Mesenteric fat pad (tissue), 1 donor: Measurements from ENCODE around the gene ZNF512B. TPM values are rescaled to one million over a fixed set of nuclear protein-coding genes. Genes with fewer than 3 reads are reported as not detected.
"Not testable (repeated sequence)": the region's sequence is repeated elsewhere in the genome, so short reads cannot be mapped to it uniquely, and the experiment has no call there.

Experiments
- DNase-seq: peaks from one replicate; pipeline ENCODE4 v3.0.0-alpha.2; 2020; ENCODE audit warnings: low spot score
- total RNA-seq: library from RNA; stranded (reverse); fragmentation: NEBNext Ultra II Directional; extraction: Animal tissue kit (Norgen Biotek cat#: 25700); gene quantifications from one replicate; pipeline ENCODE4 v1.2.1, GENCODE V29; 2021
- donor health status: DM: yes; HTN: yes; CAD: no.

ZNF512B gene
- total RNA-seq, 1 donor from 2014 or later, result 18.7 TPM

DNA sequence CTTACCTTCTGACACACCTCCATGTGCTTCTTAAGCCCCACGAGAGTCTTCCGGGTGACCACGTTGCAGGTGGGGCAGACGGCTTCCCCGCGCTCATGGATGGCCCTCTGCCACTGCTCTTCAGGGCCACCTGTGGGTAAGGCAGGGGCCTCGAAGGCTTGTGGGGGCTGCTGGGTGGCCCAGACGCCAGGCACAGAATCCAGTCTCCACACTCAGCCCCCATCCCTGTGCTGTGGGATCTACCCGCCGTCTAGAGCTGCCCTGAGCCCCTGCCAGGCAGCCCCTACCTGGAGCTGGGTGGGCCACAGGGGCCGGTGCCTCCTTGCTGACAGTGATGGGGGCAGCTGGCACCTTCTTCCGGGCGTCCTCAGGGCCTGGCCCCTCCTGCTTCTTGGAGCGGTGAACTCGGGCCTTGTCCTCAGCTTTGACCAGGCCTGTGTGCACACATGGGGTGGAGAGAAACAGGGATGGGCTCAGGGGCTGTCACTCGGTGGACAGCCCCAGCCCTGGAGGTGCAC lies 5.9 kb downstream of the ZNF512B start:
- no peak for DNase-seq

DNA sequence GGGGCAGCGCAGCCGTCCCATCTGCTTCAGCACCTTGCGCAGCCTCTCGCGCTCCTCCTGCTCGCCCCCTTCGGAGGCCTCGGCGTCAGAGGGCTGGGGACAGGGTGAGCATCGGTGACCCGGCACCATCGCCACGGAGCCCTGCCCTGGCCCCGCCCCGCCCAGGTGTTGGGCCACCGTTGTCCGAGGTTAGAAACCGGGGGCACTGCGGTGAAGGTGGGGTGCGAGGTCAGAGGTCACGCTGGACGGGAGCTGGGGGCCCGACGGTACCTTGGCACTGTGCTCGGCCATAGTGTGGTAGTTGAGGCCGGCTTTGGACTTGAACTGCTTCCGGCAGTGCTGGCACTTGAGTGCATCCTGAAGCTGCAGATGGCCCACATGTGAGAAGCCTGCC lies 6.4 kb downstream of the ZNF512B start:
- DNase-seq, result no peak

DNA sequence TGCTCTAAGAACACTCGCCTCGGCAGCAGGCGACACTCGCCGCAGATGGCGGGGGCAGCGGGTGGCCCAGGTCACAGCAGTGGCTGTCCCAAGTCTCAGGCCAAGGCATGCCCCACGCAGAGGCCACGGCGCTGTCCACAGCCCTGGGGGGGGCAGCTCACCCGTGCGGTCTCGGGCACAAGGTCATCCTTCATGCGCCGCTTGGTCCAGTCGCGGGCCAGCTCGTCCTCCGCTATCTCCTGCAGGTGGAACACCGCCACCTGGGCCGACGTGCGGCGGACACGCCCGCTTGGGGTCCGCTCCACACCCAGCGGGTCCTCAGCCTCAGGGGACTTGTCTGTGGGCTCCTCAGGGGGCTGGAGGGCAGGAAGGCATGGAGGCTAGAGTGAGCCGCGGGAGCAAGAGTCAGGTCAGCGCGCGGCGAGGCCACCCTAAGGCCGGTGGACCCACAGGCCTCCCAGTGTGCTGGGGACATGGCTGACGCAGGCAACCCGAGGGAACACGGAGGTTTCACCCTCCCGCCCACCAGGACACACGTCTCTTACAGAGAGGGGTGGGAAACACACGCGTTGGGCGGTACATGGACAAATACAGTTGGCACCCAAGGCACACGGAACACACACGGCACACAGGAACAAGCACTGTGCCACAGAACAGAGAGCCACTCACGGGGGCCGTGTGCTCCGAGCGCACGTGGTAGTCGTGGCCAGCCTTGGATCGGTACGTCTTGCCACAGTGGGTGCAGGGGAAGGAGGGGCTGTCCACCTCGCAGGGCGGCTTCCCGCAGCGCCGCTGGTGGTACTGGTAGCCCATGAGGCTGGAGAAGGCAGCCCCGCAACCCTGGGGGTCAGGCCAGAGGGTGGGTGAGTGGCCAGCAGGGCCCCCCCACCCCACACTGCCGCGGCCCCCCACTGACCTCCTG lies 7.0 kb downstream of the ZNF512B start:
- DNase-seq, result no peak

DNA sequence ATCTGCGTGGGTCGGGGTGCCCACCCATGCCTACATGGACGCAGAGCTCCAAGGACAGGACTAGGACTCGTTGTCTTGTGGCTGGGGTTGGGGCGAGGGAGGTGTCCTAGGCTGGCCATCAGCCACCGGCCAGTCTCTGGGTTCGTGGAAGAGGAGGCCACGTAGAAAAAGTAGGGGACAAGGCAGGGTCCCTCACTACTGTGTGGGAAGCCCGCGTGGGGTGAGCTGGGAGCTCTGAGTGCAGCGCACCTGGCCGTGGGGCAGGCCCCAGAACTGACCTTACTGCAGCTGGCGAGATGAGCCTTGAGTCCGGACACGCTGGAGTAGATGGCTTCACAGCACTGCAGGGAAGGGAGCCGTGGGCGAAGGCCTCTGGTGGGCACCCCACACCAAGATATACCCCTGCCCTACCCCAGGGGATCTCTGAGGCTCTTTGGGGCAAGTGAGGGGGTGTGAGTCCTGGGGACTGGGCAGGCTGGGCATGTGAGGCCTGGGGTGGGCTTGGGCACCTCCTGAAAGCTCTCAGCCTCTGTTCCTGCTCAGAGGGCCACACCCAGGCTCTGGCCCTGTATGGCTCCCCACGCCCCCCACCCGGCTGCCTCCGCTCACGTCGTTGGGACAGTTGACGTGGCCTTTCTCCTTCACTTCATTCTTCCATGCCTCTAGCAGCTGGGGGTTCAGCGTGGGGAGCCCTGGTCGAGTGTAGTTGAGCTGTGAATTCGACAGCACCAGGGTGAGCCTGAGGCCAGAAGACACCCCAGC lies 7.9 kb downstream of the ZNF512B start:
- DNase-seq, result no peak

- not testable (repeated sequence) for DNase-seq
These were observed 8.8 kb downstream of the ZNF512B start for GRCh38 chr20:63960654-63961621.

GRCh38 chr20:63959699-63960075 lies 10.0 kb downstream of the ZNF512B start:
- DNase-seq, result no peak

DNA sequence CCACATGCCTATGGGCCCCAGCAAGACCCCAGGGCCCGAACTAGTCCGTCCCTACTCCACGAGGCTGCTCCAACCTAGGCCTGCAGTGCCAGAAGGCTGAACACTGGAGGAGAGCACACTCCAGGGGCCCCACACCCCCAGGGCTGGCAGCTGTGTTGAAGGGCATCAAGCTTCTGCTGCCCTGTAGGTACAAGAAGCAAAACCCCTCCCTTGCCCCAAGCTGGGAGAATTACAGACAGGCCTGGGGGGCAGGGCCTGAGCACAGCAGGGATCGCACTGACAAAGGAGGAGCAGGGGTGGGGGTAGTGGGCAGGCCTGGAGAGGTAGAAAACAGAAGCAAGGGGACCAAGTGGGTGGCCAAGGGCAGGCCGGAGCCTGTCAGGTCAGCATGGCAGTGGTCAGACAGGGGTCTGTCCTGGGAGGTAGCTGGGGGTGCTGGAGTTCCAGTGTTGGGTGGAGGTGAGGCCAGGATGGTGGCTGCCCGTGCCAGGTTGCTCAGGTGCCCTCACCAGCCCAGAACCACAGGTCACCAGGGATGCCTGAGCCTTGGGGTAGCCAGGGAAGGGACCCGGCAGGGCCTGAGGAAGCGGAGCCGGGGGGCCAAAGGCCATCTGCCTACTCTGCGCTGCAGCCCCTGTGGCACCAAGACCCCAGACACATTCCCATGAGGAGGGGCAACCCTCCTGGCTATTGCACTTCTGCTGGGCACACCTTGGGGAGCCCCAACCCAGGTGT lies 10.6 kb downstream of the ZNF512B start:
- DNase-seq, result no peak

GRCh38 chr20:63958471-63958870 lies 11.3 kb downstream of the ZNF512B start:
- no peak for DNase-seq

DNA sequence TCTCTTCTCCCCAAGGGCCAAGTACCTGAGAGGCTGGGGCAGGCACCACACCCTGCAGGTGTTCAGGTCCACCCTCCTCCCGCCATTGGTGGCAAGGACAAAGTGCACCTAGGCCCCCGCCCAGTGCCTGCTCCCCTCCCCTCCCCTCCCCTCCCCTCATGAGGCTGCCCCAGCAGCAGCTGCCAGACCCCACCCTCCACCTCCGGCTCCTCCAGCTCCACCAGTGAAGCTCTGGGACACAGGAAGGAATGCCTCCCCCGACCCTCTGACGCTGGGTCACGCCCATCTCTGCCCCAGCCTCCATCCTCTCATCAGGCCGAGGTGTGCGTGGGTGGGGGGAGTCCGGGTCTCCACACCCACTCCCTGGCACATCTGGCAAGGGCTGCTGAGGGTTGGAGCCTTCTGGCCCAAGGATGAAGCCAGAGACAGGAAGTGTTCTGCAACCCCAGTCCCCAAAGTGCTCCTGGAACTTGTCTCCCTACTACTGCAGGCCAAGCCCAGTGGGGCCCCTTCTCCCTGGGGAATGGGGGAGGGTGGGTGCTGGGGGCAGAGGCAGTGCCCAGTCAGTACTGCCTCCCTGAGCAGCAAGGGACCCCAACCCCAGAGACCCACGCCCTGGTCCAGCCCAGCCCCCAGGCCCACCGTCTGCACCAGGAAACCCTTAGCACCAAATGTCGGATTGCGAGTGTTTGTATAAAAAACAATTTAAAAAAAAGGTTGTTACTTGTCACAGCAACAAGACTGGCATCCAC lies 11.9 kb downstream of the ZNF512B start:
- DNase-seq, result no peak

DNA sequence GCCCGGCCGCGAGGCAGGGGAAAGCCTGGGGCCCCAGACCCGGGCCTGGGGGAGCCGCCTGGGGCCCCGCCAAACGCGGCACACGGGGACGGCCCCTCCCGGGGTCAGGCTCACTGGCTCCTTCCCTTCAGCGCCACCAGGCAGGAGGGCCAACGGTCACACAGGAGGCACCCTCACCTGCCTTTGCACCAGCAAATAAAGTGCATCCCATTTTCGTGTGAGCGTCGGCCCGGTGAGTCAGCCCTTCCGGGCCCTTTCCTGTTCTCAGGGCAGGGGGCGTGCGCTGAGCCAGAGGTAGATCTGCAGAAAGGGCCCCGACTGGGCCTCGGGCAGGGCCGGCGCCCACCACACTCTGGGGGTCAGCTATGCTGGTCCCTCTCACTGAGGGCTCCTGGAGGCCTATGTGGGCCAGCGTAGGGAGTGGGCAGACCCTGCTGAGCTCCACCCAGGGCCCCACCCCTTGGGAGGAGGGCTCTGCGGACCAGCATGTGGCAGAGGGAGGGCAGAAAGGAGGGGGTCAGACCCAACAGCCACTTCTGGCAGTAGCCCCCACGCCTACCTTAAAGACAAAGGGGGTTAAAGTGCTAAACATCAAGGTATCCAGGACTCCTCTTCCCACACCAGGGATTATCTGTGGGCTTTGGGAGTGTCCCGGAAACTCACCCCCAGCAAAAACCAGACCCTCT lies 12.6 kb downstream of the ZNF512B start:
- DNase-seq, result no peak

DNA sequence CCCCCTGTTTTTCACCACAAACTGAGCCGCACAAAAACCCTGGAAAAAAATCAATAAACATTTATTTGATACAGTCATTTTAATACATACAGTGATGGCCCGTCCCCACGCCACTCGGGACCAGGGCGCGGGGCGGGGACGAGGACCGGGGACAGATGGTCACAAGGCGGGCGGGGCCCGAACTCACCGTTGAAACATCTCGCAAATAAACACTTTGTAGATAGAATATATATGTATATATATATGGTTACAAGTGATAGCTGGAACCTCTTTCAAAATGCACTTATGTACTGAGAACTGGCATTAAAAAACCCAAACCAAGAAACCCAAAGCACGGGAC lies 13.1 kb downstream of the ZNF512B start:
- no peak for DNase-seq

DNA sequence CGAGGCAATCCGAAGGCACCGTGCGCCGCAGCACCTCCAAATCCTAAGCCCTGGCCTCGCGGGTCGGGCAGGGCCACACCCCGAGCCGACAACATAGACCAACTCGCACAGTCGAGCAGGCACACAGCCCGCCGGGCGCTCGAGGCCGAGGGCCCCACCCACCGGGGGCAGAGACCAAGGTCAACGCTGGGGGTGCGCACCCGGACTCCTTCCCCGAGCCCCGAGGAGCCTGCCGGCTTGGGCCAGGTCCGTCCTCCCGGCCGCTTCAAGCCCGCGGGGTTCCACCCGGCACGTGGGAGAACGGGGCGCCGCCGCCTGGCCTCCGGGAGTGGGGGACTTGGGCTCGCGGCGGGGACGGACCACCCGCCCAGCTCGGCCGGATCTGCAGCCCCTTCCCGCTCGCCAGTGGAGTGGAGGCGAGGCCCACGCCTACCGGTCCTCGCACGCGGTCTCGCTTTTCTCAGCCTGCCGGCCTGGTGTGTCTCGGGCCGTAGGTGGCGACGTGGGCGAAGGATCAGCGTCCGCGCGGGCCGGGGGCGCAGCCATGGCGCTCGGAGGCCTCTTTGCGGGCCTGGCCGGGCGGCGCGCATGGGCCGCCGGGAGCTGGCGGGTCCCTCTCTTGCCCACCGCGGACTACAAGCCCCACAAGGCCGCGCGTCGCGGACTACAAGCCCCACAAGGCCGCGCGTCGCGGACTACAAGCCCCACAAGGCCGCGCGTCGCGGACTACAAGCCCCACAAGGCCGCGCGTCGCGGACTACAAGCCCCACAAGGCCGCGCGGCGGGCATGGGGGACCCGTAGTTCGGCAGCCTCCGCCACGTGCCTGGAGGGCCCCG lies 13.7 kb downstream of the ZNF512B start, which contains the start of gene UCKL1:
Gene UCKL1 (minus strand): TSS at position 590 of the 837 bp plus-strand sequence. CDS start 44 bp downstream, at position 546.
- peak; percentile 94 for DNase-seq

GRCh38 chr20:63955281-63955826 lies 14.4 kb downstream of the ZNF512B start:
- no peak for DNase-seq

GRCh38 chr20:63953764-63954429 lies 15.8 kb downstream of the ZNF512B start:
- DNase-seq, result no peak

- DNase-seq, result no peak
These were observed 17.0 kb downstream of the ZNF512B start for GRCh38 chr20:63952769-63953168.

- no peak for DNase-seq
These were observed 17.6 kb downstream of the ZNF512B start for GRCh38 chr20:63952210-63952535.
